Motor neuron (in vitro differentiated cells): ENCODE results near the gene LTBP1. TPM values are rescaled to one million over a fixed set of nuclear protein-coding genes. Genes with fewer than 3 reads are reported as not detected.
A peak's percentile ranks its signal among the peaks of the same experiment; 100 is the strongest.

Source experiments
- ATAC-seq, 8 experiments: fragments of 200-7000 bp; cut with Tn5 transposase; replicated peaks in 6 of 8; 2 replicates each; pipeline ENCODE4 v1.8.0; 2021; ENCODE audit warnings: mild to moderate bottlenecking in 8 of 8, moderate library complexity in 8 of 8
- H3K27ac ChIP-seq, 2 donors: fragments of 250-450 bp; sonication (Bioruptor Pico); 2 replicates each; pipeline ENCODE4 v1.9.0; 2021; ENCODE audit warnings: antibody characterized with exemption in 2 of 2, mild to moderate bottlenecking in 2 of 2, moderate library complexity in 1 of 2
- H3K4me1 ChIP-seq, 2 donors: fragments of 250-450 bp; sonication (Bioruptor Pico); replicated peaks in 1 of 2; 2 replicates each; pipeline ENCODE4 v1.6.1; 2021; ENCODE audit warnings: antibody characterized with exemption in 2 of 2, mild to moderate bottlenecking in 2 of 2, moderate library complexity in 1 of 2
- H3K4me3 ChIP-seq, 5 donors: fragments of 250-450 bp; sonication (Bioruptor Pico); 2 replicates each; pipeline ENCODE4 v1.9.0; 2021; ENCODE audit warnings: antibody characterized with exemption in 5 of 5, mild to moderate bottlenecking in 5 of 5, moderate library complexity in 4 of 5
- WGBS, 10 experiments: fragments of 450-650 bp; shearing (Covaris generic); methylation state at CpG; one replicate each; pipeline ENCODE4 v1.0.0; 2022; 5-methylcytosine and 5-hydroxymethylcytosine counted together
- in situ Hi-C, 9 experiments: fragments of 400-800 bp; cut with MboI; loops; one replicate each; pipeline ENCODE4 v1.15.0; 2021; ENCODE audit warnings: low sequenced_read_pairs in 9 of 9, low pct_unique_long_range_greater_than_20kb in 2 of 9; ENCODE audit not compliant: unreplicated experiment in 9 of 9
- total RNA-seq, 8 experiments: library from RNA; unstranded; fragments of 300-600 nt; gene quantifications; 2 replicates each; pipeline versions ENCODE4 v1.2.3 to v1.2.4, GENCODE V29; 2022

The LTBP1 gene, protein sequence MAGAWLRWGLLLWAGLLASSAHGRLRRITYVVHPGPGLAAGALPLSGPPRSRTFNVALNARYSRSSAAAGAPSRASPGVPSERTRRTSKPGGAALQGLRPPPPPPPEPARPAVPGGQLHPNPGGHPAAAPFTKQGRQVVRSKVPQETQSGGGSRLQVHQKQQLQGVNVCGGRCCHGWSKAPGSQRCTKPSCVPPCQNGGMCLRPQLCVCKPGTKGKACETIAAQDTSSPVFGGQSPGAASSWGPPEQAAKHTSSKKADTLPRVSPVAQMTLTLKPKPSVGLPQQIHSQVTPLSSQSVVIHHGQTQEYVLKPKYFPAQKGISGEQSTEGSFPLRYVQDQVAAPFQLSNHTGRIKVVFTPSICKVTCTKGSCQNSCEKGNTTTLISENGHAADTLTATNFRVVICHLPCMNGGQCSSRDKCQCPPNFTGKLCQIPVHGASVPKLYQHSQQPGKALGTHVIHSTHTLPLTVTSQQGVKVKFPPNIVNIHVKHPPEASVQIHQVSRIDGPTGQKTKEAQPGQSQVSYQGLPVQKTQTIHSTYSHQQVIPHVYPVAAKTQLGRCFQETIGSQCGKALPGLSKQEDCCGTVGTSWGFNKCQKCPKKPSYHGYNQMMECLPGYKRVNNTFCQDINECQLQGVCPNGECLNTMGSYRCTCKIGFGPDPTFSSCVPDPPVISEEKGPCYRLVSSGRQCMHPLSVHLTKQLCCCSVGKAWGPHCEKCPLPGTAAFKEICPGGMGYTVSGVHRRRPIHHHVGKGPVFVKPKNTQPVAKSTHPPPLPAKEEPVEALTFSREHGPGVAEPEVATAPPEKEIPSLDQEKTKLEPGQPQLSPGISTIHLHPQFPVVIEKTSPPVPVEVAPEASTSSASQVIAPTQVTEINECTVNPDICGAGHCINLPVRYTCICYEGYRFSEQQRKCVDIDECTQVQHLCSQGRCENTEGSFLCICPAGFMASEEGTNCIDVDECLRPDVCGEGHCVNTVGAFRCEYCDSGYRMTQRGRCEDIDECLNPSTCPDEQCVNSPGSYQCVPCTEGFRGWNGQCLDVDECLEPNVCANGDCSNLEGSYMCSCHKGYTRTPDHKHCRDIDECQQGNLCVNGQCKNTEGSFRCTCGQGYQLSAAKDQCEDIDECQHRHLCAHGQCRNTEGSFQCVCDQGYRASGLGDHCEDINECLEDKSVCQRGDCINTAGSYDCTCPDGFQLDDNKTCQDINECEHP (N-terminal part only)
- total RNA-seq: 100 to 1,000 TPM in 1 of 8 experiments, 10 to 100 TPM in 3, 1 to 10 TPM in 4; 2.8 to 692 (median 20.8) TPM

DNA sequence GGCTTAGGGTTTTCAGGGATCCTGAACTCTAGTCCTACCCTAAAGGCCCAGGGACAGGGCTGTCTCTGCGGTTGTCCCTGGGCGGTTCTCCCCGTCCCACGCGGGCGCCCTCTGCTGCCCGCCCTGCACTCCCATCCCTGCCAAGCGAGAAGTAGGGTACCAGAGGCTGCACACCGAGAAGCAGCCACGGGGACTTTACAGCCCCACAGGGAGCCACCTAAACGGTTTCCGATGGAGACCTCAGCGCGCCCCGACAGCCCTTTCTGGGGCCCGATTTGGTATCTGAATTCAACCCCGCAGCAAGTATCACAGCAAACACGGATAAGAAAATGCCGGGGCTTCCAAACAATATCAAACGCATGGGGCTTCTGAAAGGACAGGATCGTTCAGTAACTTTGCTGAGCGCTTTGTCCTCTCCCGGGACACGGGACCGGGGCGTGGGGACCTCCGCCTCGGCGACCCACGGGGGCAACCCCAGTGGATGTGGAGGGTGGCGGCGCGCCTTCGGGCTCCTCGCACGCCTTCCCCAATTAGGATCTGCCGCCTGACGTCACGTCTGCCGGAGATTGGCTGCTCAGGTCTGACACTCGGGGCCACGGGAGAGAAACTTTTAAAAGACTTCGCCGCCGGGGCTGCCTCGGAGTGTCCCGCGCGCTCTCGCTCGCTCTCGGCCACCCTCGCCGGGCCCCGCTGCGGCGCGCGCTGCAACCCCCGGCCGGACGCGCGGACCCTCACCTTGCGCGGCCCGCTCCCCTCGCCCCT lies at the start of gene LTBP1:
LTBP1 (plus strand) TSS at position 640 of the 762 bp plus-strand sequence. CDS start 372 bp downstream, outside the sequence.
- peak within 1 kb of the TSS in 1 of 2 donors; percentile 65 for H3K27ac ChIP-seq
- in situ Hi-C loops: loop anchor here in 1 of 9 experiments (10.0 kb wide), 1 partner anchor 172 kb away; no protein-coding TSS in a partner anchor

GRCh38 chr2:32900246-32900973 lies 46.3 kb upstream of the LTBP1 start:
- ATAC-seq: peak in 4 of 8 experiments; percentile 56 to 86 (median 70)
- H3K4me3 ChIP-seq: no peak overlapping the region
- 27 to 100% (median 65%) methylated on average over 1 to 10 of the region's 12 CpGs for WGBS, 10 experiments
- H3K27ac ChIP-seq: no peak overlapping the region
- no peaks in the 10 kb centered on the region for H3K4me1 ChIP-seq
- in situ Hi-C loops: no loop called here

More for the DNA sequence above, at the start of gene LTBP1:
- WGBS, 10 experiments: 0 to 8% (median 3%) methylated on average over 5 to 23 of the region's 68 CpGs; no CpG with 5 or more reads in 5 of the 10 experiments
- peak; percentile 65 to 83 (median 74) for ATAC-seq
- Histone ChIP-seq H3K4me3 (peak within 1 kb of the TSS; percentile 66 to 92 (median 81)), H3K4me1 (peaks cover 0 to 7% of the 10 kb centered on the region in 2 donors)

DNA sequence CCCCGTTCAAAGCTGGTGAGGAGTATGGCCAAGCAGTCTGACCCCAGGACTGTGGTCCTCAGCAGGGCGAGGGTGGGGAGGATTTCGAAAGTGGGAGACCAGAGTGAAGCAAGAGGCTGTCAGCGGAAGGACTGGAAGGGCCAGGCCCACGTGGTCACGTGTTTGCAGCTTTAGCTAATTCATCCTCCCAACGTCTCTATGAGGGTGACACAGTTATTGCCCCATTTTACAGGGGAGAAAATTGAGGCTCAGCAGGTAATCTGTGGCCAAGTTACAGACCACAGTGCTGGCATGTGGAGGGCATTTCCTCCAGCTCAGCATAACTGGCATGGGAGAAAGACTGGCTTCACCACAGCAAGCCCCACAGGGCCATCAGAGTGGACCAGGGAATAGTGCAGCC lies 45.4 kb upstream of the LTBP1 start:
- H3K4me3 ChIP-seq: no peak overlapping the region
- H3K27ac ChIP-seq: no peak overlapping the region
- 30 to 100% (median 77%) methylated on average over 2 to 6 of the region's 7 CpGs; no CpG with 5 or more reads in 5 of the 10 experiments for WGBS, 10 experiments
- ATAC-seq: no peak
- no peaks in the 10 kb centered on the region for H3K4me1 ChIP-seq
- in situ Hi-C loops: no loop called here

DNA sequence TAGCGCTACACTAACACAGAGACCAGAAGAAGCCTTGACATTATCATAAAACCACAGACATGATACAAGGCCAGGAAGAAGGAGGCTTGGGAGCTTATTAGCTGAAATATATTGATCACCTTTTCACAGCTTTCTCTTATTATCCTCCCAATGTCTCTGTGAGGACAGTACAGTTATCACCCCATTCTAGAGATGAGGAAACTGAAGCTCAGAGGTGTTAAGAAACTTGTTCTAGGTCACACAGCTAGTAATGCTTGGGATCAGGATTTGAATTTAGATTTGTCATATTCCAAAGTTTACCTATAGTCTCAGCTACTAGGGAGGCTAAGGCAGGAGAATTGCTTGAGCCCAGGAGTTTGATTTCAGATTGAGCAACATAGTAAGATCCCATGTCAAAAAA lies 44.6 kb upstream of the LTBP1 start:
- 0 to 100% (median 55%) methylated on average over 1 of the region's 1 CpG; no CpG with 5 or more reads in 2 of the 10 experiments for WGBS, 10 experiments
- in situ Hi-C loops: no loop called here
- no peak overlapping the region for H3K4me3 ChIP-seq

GRCh38 chr2:32902986-32903385 lies 43.8 kb upstream of the LTBP1 start:
- Histone ChIP-seq H3K4me3 (no peak overlapping the region), H3K4me1 (no peaks in the 10 kb centered on the region), H3K27ac (no peak overlapping the region)
- ATAC-seq: no peak
- whole genome bisulfite sequencing, 10 experiments: 29 to 80% (median 57%) methylated on average over 1 to 4 of the region's 4 CpGs; no CpG with 5 or more reads in 2 of the 10 experiments
- in situ Hi-C loops: no loop called here

More for the DNA sequence above, 44.6 kb upstream of the LTBP1 start:
- ATAC-seq: no peak
- Histone ChIP-seq H3K4me1 (no peaks in the 10 kb centered on the region), H3K27ac (no peak overlapping the region)

GRCh38 chr2:32904074-32904473 lies 42.7 kb upstream of the LTBP1 start:
- Histone ChIP-seq H3K4me1 (no peaks in the 10 kb centered on the region), H3K4me3 (no peak overlapping the region), H3K27ac (no peak overlapping the region)
- 70 to 100% (median 100%) methylated on average over 1 to 3 of the region's 3 CpGs; no CpG with 5 or more reads in 1 of the 10 experiments for WGBS, 10 experiments
- in situ Hi-C loops: no loop called here
- peak in 3 of 8 experiments; percentile 41 to 77 (median 61) for ATAC-seq

DNA sequence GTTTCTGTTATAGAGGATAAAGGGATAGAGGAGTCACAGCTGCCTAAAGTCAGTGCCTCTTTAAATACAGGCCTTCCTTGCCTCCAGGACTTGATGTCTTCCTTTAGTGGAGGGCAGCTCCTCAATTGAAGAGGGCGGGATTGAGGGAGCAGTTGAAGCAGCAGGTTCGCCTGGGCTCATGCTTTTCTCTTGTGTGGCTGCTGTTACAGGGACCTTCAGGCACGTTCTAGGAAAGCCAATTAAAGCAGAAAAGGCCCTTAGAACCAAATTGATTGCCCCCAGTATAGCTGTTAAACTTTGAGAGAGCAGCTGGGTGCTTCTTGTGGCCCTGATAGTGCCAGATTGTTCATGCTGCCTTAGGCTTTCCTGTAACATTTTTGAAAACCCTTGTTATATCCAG lies 42.0 kb upstream of the LTBP1 start:
- WGBS, 10 experiments: 33 to 69% (median 55%) methylated on average over 1 to 3 of the region's 3 CpGs; no CpG with 5 or more reads in 3 of the 10 experiments
- ATAC-seq: no peak
- Histone ChIP-seq H3K4me1 (no peaks in the 10 kb centered on the region), H3K27ac (no peak overlapping the region), H3K4me3 (no peak overlapping the region)
- in situ Hi-C loops: no loop called here

- ATAC-seq: no peak
- H3K4me1 ChIP-seq: peaks cover 1 to 3% of the 10 kb centered on the region in 2 donors
- in situ Hi-C loops: no loop called here
- no peak overlapping the region for H3K27ac ChIP-seq
- H3K4me3 ChIP-seq: no peak overlapping the region
- 20 to 100% (median 93%) methylated on average over 2 to 3 of the region's 3 CpGs; no CpG with 5 or more reads in 1 of the 10 experiments for WGBS, 10 experiments
These were observed 41.5 kb upstream of the LTBP1 start for GRCh38 chr2:32905270-32905669.

DNA sequence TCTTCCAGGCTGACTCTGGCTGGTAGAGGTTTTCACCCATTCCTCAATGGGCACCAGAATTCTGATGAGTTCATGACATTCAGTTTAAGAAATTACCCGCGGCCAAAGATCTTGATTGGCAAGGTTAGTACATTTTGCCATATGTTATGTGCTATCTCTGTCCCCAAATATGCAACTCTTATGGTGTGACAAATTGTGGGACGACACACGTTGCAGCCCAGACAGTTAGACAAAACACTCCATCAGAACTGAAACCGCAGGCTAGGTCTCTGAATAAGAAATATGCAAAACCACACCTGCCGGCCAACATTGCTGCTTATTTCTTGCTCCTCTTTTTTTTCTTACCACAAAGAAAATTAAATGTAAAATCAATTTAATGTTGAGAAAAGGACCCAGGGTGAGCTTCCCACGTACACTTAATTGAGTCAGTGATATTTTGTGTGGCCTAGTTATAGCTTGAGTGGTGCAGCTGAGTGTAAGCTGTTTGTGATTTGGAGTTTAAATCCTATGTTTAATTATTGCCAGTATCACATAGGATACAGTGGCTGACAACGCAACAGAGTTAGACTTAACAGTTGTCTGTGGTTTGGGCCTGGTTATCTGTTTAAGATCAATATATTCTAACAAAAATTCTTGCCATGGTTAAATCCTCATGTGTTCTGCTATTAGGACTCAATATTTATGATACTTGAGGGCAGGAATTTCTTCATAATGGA lies 35.7 kb upstream of the LTBP1 start:
- WGBS, 10 experiments: 50 to 100% (median 74%) methylated on average over 1 to 7 of the region's 8 CpGs
- Histone ChIP-seq H3K4me1 (peaks cover 7 to 13% of the 10 kb centered on the region in 2 donors), H3K27ac (no peak overlapping the region), H3K4me3 (no peak overlapping the region)
- in situ Hi-C loops: no loop called here
- ATAC-seq: no peak

- WGBS, 10 experiments: 23 to 100% (median 64%) methylated on average over 1 of the region's 1 CpG; no CpG with 5 or more reads in 3 of the 10 experiments
- H3K4me1 ChIP-seq: peaks cover 3 to 6% of the 10 kb centered on the region in 2 donors
- in situ Hi-C loops: no loop called here
- H3K27ac ChIP-seq: no peak overlapping the region
- no peak overlapping the region for H3K4me3 ChIP-seq
- ATAC-seq: no peak
These were observed 31.1 kb upstream of the LTBP1 start for GRCh38 chr2:32915694-32916093.

DNA sequence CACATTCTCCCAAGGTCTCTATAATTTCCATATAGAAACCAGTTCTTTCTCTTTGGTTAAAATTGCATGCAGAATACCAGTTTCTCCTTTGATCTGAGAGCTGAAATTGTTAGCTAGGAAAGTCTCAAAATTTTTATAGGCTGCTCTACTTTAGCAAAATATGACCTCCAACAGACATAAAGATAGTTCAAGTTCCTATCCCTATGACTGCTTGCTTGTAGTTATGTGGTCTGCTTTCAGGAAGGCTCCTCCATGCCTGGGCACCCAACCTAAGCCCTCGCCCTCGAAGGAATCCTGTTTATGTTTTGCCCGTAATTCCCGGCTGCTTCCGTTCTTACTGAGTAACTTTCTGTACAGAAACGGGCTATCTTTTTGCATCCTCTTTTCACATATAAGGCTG lies 28.0 kb upstream of the LTBP1 start:
- no peak overlapping the region for H3K27ac ChIP-seq
- no peak overlapping the region for H3K4me3 ChIP-seq
- 37 to 100% (median 84%) methylated on average over 2 to 6 of the region's 6 CpGs; no CpG with 5 or more reads in 1 of the 10 experiments for WGBS, 10 experiments
- in situ Hi-C loops: no loop called here
- no peak for ATAC-seq
- no peaks in the 10 kb centered on the region for H3K4me1 ChIP-seq
